ENCODE data around the gene ECHS1. TPM values are rescaled to one million over a fixed set of nuclear protein-coding genes. Genes with fewer than 3 reads are reported as not detected.
A peak's percentile ranks its signal among the peaks of the same experiment; 100 is the strongest.

ECHS1 gene
- total and polyA plus RNA-seq, 10 of the 15 experiments (the other 5 are each of a cell fraction or from before 2014, with no cell fraction given) = 32.7 to 164 (median 62.4) TPM

DNA sequence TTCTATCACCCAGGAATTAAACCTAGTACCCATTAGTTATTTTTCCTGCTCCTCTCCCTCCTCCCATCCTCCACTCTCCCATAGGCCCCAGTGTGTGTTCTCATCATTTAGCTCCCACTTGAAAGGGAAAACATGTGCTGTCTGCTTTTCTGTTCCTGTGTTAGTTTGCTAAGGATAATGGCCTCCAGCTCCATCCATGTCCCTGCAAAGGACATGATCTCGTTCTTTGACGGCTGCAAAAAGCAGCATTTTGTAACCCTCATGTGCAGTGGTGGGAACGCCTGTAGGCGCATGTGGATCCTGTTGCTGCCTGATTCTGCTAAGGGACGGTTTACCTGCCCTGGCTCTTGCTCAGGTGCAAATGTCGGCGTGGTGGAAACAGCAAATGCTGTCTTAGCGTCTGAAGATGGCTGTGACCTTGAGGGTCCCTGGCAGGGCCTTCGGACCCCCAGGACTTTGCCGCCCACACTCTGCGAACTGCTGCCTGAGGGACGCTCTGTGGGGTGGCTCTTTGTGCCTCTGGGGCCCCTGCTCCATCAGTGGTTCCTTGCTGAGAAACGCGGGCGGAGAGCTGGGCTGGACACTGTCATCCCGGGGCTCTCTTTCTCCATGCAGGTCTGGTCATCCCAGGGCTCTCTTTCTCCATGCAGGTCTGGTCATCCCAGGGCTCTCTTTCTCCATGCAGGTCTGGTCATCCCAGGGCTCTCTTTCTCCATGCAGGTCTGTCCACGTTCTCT, 15.2 kb upstream of the ECHS1 start (continued):
- TF ChIP-seq, protein P1, sequence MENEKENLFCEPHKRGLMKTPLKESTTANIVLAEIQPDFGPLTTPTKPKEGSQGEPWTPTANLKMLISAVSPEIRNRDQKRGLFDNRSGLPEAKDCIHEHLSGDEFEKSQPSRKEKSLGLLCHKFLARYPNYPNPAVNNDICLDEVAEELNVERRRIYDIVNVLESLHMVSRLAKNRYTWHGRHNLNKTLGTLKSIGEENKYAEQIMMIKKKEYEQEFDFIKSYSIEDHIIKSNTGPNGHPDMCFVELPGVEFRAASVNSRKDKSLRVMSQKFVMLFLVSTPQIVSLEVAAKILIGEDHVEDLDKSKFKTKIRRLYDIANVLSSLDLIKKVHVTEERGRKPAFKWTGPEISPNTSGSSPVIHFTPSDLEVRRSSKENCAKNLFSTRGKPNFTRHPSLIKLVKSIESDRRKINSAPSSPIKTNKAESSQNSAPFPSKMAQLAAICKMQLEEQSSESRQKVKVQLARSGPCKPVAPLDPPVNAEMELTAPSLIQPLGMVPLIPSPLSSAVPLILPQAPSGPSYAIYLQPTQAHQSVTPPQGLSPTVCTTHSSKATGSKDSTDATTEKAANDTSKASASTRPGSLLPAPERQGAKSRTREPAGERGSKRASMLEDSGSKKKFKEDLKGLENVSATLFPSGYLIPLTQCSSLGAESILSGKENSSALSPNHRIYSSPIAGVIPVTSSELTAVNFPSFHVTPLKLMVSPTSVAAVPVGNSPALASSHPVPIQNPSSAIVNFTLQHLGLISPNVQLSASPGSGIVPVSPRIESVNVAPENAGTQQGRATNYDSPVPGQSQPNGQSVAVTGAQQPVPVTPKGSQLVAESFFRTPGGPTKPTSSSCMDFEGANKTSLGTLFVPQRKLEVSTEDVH (IDR thresholded peaks at IDR 0.05; ENCODE audit: low read depth, partially characterized antibody) = no peak
- no peak for TF ChIP-seq KAT2A (conservative IDR thresholded peaks at IDR 0.05; ENCODE audit: control insufficient read depth, low read depth, low read length)
- no peak for TF ChIP-seq ZSCAN29 (IDR thresholded peaks at IDR 0.05)
- TF ChIP-seq EP300 (IDR thresholded peaks at IDR 0.05; ENCODE audit: borderline replicate concordance in 1 of 2, control insufficient read depth in 1 of 2, low read depth in 2 of 2, low read length in 2 of 2) = no peak
- TF ChIP-seq, protein P2, sequence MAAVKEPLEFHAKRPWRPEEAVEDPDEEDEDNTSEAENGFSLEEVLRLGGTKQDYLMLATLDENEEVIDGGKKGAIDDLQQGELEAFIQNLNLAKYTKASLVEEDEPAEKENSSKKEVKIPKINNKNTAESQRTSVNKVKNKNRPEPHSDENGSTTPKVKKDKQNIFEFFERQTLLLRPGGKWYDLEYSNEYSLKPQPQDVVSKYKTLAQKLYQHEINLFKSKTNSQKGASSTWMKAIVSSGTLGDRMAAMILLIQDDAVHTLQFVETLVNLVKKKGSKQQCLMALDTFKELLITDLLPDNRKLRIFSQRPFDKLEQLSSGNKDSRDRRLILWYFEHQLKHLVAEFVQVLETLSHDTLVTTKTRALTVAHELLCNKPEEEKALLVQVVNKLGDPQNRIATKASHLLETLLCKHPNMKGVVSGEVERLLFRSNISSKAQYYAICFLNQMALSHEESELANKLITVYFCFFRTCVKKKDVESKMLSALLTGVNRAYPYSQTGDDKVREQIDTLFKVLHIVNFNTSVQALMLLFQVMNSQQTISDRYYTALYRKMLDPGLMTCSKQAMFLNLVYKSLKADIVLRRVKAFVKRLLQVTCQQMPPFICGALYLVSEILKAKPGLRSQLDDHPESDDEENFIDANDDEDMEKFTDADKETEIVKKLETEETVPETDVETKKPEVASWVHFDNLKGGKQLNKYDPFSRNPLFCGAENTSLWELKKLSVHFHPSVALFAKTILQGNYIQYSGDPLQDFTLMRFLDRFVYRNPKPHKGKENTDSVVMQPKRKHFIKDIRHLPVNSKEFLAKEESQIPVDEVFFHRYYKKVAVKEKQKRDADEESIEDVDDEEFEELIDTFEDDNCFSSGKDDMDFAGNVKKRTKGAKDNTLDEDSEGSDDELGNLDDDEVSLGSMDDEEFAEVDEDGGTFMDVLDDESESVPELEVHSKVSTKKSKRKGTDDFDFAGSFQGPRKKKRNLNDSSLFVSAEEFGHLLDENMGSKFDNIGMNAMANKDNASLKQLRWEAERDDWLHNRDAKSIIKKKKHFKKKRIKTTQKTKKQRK (IDR thresholded peaks at IDR 0.05; ENCODE audit: low read depth, low read length) = no peak
- TF ChIP-seq, protein P3, sequence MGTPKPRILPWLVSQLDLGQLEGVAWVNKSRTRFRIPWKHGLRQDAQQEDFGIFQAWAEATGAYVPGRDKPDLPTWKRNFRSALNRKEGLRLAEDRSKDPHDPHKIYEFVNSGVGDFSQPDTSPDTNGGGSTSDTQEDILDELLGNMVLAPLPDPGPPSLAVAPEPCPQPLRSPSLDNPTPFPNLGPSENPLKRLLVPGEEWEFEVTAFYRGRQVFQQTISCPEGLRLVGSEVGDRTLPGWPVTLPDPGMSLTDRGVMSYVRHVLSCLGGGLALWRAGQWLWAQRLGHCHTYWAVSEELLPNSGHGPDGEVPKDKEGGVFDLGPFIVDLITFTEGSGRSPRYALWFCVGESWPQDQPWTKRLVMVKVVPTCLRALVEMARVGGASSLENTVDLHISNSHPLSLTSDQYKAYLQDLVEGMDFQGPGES (IDR thresholded peaks at IDR 0.05) = no peak
- TF ChIP-seq, protein P4, sequence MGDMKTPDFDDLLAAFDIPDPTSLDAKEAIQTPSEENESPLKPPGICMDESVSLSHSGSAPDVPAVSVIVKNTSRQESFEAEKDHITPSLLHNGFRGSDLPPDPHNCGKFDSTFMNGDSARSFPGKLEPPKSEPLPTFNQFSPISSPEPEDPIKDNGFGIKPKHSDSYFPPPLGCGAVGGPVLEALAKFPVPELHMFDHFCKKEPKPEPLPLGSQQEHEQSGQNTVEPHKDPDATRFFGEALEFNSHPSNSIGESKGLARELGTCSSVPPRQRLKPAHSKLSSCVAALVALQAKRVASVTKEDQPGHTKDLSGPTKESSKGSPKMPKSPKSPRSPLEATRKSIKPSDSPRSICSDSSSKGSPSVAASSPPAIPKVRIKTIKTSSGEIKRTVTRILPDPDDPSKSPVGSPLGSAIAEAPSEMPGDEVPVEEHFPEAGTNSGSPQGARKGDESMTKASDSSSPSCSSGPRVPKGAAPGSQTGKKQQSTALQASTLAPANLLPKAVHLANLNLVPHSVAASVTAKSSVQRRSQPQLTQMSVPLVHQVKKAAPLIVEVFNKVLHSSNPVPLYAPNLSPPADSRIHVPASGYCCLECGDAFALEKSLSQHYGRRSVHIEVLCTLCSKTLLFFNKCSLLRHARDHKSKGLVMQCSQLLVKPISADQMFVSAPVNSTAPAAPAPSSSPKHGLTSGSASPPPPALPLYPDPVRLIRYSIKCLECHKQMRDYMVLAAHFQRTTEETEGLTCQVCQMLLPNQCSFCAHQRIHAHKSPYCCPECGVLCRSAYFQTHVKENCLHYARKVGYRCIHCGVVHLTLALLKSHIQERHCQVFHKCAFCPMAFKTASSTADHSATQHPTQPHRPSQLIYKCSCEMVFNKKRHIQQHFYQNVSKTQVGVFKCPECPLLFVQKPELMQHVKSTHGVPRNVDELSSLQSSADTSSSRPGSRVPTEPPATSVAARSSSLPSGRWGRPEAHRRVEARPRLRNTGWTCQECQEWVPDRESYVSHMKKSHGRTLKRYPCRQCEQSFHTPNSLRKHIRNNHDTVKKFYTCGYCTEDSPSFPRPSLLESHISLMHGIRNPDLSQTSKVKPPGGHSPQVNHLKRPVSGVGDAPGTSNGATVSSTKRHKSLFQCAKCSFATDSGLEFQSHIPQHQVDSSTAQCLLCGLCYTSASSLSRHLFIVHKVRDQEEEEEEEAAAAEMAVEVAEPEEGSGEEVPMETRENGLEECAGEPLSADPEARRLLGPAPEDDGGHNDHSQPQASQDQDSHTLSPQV (IDR thresholded peaks at IDR 0.05) = no peak
- TF ChIP-seq GATAD2B (conservative IDR thresholded peaks at IDR 0.05; ENCODE audit: low read depth) = no peak
- peak; percentile 66 for TF ChIP-seq LARP7 (IDR thresholded peaks at IDR 0.05)
- no peak for TF ChIP-seq ZNF384 (IDR thresholded peaks at IDR 0.05; ENCODE audit: borderline replicate concordance, low read depth, low read length)
- no peak for TF ChIP-seq RAD21 (IDR thresholded peaks at IDR 0.05; ENCODE audit: insufficient read depth, low read depth, low read length)
- no peak for TF ChIP-seq ETV6 (conservative IDR thresholded peaks at IDR 0.05 in 1 of 2, IDR thresholded peaks at IDR 0.05 in 1 of 2; ENCODE audit: borderline replicate concordance in 1 of 2, low read depth in 1 of 2)
- no peak for TF ChIP-seq NFYA (IDR thresholded peaks at IDR 0.05; ENCODE audit: borderline replicate concordance, low read depth, low read length)
- TF ChIP-seq FOXM1 (IDR thresholded peaks at IDR 0.05; ENCODE audit: low read depth, low read length) = no peak

All from GM12878 (cell line).